ENCODE results near the gene FCHSD2.

DNA sequence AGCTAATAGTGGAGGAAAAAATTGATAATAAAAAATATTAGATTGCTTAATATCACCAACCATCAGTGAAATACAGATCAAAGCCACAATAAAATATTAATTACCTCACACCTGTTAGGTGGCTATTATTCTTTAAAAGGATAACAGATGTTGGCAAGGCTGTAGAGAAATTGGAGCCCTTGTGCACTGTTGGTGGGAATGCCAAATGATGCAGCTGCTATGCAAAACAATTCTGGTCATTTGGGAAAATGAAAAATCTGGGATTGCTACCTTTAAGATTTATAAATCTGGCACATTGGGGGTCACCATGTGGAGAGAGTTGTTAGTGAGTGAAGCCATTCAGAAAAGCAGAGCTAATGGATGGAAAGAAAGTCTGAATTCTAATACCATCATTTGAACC, 143.4 kb downstream of the FCHSD2 start:
- TF ChIP-seq, protein P1, sequence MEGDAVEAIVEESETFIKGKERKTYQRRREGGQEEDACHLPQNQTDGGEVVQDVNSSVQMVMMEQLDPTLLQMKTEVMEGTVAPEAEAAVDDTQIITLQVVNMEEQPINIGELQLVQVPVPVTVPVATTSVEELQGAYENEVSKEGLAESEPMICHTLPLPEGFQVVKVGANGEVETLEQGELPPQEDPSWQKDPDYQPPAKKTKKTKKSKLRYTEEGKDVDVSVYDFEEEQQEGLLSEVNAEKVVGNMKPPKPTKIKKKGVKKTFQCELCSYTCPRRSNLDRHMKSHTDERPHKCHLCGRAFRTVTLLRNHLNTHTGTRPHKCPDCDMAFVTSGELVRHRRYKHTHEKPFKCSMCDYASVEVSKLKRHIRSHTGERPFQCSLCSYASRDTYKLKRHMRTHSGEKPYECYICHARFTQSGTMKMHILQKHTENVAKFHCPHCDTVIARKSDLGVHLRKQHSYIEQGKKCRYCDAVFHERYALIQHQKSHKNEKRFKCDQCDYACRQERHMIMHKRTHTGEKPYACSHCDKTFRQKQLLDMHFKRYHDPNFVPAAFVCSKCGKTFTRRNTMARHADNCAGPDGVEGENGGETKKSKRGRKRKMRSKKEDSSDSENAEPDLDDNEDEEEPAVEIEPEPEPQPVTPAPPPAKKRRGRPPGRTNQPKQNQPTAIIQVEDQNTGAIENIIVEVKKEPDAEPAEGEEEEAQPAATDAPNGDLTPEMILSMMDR (IDR thresholded peaks at IDR 0.05), result no peak
- TF ChIP-seq POLR2A (IDR thresholded peaks at IDR 0.05), result no peak
